Amniotic stem cell (primary cell): ENCODE results near the gene ZNF282.

Source experiments
- DNase-seq: peaks from one replicate; lab custom pipeline; 2025; lab: John Stamatoyannopoulos, UW

ZNF282 gene

DNA sequence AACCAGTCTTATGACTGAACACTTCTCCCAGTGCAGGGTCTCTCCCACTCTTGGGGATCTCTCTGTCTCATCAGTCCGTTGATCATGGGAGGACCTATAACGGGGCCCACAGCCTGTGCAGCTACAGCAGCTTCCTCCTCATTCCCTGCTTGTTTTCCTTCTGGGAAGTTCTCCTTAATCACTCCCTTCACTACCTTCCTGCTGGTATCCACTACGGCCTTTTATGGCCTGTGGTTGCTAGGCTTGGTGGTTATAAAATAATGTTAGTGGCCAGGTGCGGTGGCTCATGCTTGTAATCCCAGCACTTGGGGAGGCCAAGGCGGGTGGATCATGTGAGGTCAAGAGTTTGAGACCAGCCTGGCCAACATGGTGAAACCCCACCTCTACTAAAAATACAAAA, 3.5 kb upstream of the ZNF282 start:
- no peak for DNase-seq

DNA sequence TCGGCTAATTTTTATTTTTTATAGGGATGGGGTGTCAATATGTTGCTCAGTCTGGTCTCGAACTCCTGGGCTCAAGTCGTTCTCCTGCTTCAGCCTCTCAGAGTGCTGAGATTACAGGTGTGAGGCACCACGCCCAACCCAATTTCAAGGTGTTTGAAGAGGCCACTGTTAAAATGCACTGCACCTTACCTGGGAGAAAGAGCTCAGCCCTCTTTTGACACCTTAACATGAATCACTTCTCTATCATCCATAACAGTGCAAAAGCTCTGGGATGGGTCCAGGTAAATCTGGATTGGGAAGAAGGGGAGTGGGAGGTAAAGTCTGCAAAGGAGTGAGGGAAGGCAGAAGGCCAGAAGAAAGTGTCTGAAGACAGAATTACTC, 557 bp upstream of the ZNF282 start:
- no peak for DNase-seq

DNA sequence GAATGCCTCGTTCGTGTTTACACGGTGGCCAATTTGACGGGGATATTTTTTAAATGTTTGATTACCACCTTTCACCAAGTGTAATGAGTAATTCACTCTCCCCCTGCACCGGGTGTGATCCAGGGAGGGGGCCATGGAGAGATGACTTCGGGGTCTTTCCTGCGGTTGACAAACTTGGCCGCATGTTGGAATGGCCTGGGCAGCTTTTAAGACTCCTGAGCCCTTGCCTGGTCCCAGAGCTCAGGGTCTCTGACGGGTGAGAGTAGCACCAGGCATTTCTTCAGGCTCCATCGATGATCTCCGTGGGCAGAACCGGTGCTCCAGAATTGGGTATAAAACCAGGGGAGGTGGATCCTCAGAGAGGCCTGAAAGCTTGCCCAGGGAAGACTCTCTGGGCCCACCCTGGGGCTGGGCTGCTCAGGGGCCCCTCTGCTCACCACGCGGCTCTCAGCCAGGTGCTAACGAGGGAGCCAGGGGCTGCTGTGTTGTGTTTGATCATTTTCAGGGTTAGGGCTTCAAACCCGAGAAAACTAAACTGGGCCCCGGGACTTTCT, 882 bp downstream of the ZNF282 start:
- no peak for DNase-seq

DNA sequence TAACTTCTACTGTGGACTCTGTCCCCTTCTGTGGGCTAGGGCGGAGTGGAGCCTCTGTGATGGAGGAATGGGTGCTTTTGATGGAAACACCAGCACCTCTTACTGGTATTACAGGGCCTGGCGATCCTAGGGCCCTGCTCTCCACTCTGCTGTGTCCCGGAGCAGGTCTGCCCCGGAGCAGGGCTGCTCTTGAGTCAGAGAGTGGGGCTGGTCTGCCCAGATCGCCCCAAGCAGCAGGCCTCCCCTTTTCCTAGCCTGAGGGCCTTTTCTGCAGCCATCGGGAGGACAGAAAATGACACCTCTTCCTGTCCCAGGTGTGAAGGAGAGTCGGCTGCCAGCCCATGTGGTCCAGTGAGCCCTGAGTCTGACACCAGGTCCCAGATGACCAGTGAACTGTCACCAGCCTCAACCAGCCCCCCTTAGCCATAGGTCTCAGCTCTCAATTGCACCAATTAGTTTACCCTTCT, 1.4 kb downstream of the ZNF282 start:
- DNase-seq = no peak

DNA sequence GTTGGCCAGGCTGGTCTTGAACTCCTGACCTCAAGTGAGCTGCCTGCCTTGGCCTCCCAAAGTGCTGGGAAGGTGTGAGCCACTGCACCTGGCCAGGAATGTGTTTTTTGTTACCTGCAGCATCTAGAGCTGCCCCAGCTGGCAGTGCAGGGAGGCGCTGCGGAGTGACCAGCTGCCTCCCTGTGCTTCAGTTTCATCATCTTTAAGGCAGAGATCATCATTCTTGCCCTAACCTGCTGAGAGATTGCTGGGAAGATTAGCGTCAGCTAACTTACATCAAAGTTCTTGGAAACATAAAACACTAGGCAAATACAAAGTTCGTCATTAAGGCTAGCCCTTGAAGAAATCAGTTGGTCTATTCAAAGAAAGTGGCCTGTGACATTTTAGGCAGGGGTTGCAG, 2.3 kb downstream of the ZNF282 start:
- no peak for DNase-seq

DNA sequence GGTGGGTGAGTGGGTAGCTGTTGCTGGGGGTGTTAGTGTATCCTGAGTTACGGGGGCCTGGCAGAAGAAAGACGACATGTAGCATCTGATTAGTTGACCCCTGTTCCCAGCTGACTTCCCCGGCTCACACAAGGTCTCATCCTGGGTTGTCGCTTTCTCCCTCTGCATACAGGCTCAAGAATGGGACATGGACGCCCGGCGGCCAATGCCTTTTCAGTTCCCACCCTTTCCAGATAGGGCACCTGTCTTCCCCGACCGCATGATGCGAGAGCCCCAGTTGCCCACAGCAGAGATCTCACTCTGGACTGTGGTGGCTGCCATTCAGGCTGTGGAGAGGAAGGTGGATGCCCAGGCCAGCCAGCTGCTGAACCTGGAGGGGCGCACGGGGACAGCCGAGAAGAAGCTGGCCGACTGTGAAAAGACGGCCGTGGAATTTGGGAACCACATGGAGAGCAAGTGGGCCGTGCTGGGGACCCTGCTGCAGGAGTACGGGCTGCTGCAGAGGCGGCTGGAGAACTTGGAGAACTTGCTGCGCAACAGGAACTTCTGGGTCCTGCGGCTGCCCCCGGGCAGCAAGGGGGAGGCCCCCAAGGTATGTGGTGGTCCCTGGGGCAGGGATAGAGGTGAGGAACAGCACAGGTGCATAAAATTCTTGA, 2.9 kb downstream of the ZNF282 start:
- DNase-seq = no peak

DNA sequence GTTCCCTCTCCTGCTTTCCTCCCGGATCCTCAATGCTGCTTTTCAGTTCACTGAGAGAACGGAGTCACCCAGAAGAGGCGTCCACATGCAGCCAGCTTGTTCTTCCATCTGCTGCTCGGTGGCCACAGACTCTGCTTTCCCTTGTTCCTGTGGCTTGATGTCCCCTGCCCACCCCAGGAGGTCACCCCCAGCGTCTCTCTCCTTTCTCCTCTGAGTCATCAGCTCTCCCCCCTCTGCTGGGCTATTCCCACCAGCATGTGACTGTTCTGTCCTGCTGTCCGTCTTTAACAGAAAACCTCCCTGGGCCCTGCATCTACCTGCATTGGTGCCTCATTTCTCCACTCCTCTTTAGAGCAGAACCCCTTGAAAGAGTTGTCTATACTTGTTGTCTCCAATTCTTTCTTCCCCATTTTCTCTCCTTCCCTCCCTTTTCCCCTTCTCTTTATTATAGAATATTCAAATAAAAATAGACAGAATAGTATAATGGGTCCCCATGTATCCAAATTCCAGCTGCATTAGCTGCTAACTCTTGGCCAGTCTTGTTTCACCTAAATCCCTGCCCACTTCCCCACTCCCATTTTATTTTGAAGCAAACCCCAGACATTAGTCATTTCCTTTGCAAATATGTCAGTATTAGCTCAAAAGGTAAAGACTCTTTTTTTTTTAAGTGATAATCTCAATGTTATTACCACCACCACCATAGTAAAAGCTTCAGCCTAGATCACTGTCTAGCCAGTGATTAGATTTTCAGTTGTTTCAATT, 4.1 kb downstream of the ZNF282 start:
- DNase-seq = no peak

DNA sequence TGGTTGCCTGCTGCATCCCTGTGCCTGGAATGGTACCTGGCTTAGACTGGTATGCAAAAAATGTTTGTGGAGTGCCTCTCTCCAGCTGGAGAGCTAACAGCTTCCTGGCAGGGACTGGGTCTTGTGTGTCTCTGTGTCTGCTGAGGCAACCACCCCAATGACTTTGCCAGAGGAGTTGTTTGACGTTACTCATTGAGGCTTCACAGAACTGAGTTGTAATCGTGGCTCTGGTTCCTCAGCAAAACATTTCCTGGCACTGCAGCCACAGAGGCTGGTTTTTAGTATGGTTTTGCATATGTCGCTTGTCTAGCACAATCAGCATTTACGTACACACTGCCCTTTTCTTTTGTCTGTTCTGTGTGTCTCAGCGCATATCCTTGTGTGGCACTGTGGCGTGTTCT, 7.5 kb downstream of the ZNF282 start:
- no peak for DNase-seq

DNA sequence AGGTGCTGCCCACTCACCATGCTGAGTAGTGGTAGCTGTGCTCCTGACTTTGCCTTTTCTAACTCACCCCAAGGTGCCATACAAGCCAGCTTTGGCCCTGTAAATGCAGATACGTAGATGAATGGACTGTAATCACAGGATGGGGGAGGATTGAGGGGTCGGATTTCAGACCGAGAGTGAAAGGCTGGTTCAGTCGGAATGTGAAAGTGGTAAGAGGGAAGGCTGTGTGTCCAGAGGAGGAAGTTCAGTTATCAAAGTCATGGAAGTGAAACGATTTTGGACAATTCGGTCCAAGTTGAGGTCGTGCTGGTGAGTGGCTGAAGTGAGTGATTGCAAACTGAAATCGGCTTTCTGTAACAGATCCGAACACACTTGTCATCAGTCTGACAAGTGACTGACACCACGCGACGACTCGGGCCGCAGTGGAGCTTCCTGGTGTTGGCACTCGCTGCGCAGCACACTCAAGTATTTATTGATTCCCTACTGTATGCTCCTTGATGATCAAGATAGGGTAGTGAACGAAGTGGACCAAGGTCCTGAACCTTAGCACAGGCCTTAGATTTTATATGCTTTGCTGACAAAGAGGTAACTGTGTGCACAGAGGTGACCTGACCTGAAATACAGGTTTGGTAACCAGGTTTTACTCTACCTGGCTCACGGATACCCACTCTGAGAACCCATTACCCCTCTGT, 10.5 kb downstream of the ZNF282 start:
- DNase-seq = no peak

DNA sequence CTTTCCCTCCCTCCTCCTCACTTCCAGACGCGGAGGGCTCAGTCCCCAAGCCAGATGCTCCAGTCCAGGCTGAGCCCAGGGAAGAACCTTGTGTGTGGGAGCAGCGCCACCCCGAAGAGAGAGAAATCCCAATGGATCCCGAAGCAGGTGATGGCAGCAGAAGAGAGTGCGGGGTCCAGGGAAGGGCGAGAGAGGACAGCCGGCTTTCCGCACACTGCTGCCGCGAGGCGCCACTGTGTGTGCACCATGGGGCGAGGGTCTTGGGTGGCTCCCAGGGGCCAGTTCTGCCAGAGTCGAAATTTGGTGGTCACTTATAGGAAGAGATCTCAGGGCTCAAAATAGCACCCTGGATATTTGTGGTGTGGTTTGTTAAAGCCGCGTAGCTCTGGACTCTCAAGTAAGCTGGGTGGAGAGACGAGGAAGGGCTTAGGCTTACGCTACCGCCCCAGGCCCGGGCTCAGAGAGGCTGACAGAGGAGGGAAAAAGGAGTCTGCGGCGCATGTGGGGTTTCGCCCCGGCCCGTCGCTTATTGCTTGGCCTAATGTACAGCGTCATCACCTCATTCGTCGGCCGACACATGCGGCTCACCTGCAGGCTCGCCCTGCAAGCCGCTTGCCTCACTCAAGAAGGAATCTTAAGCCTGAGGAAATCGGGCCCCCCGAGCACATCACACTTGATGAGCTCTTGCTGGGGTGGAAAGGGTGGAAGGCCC, 12.1 kb downstream of the ZNF282 start:
- no peak for DNase-seq

DNA sequence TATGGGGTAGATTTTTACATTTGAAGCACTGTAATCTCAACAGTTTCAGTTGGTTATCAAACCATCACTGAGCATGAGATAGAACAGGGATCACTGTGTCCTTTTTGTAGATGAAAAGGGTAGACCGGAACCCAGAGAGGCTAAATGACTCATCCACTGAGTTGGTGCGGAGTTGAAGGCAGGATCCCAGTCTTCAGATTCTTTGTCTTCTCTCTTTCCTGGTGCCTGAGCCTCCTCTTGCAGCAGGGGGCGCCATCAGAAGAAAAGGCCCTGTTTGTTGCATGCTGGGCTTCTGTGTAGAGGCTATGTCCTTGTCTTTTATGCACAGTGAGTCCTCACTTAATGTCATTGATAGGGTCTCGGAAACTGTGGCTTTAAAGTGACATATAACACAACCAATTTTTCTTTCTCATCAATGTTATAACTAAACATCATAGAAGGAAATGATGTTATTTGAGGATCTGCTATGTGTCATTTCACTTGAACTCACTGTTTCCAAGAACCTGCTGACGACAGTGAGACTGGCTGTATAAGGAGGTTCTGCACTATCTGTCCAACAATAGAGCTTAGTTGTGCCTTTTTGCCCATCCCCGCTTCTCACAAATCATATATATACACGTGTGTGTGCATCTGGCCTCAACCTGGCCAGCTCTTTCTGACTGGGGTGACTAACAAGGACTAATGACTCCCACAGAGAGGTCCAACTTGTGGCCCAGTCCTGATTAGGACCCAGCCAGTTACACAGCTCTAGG, 14.3 kb downstream of the ZNF282 start:
- DNase-seq = no peak

DNA sequence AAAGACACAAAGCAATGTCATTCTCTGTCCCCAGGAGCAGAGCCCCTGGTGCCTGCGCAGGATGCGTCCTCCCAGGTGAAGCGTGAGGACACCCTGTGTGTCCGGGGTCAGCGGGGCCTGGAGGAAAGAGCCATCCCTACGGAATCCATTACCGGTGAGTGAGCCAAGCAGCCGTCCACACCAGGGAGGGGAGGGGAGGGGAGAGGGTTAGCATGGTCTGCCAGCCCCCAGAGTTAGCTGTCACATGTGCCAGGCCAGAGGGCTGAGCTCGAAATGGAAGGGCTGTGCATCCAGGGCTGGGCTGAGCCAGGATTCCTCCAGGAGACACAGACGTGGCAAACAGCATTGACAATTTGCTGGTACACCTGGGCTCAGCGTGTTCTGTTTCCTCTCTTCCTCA, 15.2 kb downstream of the ZNF282 start:
- no peak for DNase-seq

DNA sequence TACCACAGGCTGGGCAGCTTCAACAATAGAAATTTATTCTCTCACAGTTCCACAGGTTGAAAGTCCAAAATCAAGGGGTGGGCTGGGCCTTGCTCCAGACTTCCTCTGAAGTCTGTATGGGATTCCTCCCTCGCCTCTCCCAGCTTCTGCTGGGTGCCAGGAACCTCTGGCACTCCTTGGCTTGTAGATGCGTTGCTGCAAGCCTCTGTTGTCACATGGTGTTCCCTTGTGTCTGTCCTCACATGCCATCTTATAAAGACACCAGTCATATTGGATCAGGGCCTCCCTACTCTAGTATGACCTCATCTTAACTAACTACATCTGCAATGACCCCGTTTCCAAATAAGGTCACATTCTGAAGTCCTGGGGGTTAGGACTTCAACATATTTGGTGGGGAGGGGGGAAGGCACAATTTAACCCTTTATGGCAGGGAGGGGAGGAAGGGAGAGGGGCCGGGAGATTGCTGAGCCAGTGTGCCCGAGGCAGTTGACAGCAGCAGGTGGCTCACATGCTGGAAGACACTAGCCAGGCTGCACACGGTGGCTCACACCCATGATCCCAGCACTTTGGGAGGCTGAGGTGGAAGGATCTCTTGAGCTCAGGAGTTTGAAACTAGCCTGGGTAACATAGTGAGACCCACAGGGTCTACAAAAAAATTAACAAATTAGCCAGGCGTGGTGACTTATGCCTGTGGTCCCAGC, 18.8 kb downstream of the ZNF282 start:
- no peak for DNase-seq

DNA sequence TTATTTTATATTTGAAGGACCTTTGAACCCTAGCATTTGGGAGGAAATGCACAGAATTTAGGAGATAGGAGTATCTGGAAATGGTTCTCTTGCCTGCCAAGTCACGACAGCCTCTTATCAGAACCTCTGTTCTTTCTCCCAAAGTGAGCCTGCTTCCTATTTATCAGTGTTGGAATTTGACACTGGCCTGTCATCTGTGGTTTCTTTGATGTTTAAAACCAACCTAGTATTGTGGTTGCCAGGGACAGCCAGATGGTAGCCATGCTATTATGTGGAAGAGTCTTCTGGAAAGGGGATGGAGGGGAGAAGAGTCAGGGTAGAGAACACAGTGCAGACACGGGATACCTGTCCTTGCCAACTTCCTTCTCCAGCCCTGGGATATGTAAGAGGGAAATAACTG, 21.1 kb downstream of the ZNF282 start:
- no peak for DNase-seq

DNA sequence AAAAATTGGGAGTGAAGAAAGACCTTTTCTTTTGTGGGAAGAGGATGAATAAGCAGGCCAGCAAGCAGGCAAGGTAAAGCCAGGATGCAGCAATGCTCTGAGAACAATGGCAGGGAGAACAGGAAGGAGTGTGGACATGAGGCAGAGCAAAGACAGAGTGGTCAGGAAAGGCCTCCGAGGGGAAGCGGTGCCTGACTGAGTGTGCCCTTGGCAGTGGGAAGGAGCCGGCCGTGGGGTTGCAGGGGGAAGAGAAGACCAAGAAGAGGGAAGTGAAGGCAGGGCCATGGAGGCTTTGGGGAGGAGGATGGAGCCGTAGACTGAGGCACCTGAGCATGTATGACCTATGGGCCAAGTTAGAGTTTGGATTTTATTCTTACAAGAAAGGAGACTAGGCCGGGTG, 22.2 kb downstream of the ZNF282 start:
- DNase-seq = no peak

DNA sequence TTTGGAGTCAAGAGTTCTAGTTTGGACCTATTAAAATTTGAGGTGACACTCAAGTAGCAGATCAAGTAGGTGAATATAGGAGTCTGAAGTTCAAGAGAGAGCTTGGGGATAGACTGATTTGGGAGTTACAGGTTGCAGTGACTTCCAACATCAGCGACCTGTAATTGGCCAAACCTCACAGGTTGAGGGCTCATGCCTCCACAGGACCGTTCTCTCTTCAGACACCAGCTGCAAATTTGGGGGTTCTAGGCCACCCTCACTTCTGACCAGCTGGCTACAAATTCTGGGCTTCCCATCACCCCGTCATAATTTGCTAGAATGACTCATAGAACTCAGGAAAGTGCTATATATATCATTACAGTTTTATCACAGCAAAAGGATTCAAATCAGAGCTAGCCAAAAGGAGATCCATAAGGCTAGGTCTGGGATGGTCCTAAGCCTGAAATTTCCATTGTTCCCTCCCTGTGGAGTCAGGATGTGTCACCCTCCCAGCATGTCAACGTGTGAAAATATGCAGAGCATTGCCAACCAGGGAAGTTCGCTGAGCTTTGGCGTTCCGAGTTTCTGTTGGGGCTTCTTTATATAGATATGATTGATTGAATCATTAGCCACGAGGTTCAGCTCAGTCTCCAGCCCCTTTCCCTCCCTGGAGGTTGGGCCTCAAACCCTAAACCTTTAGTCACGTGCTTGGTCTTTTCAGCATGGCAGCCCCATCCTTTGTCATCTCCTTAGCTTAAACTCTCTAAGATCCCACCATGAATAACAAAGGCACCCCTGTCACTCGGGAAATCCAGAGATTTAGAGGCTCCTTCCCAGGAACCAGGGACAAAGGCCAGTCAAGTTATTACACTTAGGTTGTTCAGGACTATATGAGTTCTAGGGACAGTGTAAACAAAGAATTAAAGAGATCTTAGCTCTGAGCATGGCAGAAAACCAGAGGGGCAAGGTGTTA, 23.4 kb downstream of the ZNF282 start:
- no peak for DNase-seq

DNA sequence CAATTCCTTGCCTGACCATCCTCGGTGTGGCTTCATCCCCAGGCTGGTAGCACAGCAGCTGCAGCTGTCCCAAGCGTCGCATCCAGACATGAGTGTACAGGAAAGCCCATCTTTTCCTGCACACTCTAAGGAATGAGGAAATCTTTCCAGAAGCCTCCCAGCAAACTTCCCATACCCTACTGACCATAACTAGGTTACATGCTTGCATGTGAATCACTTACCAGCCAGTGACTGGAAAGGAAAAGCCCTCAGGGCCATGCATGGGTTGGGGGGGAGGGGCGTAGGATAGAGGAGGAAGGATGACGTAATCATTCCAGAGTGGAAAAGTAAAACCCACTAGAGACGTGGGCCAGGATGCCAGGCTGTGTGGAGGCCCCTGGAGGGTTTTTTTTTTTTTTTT, 25.2 kb downstream of the ZNF282 start:
- DNase-seq = no peak

DNA sequence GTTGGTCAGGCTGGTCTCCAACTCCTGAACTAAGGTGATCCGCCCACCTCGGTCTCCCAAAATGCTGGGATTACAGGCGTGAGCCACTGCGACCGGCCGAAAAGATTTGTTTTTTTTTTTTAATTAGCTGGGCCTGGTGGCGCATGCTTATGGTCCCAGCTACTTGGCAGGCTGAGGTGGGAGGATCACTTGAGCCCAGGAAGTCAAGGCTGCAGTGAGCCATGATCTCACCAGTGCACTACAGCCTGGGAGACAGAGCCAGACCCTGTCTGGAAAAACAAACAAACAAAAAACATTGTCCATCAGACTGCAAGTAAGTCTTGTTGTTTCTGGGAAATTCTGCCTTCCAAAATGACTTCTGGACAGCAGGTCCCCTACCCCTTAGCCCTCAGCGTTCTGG, 27.8 kb downstream of the ZNF282 start:
- no peak for DNase-seq

DNA sequence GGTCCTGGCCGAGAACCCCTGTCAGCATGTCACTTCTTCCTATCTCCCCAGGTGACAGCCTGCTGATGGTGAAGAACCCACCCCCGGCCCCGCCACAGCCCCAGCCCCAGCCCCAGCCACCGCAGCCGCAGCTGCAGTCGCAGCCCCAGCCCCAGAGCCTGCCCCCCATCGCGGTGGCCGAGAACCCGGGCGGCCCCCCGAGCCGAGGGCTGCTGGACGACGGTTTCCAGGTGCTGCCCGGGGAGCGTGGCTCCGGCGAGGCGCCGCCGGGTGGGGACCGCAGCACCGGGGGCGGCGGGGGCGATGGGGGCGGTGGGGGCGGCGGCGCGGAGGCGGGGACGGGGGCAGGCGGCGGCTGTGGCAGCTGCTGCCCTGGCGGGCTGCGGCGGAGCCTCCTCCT, 28.4 kb downstream of the ZNF282 start:
- DNase-seq = no peak

DNA sequence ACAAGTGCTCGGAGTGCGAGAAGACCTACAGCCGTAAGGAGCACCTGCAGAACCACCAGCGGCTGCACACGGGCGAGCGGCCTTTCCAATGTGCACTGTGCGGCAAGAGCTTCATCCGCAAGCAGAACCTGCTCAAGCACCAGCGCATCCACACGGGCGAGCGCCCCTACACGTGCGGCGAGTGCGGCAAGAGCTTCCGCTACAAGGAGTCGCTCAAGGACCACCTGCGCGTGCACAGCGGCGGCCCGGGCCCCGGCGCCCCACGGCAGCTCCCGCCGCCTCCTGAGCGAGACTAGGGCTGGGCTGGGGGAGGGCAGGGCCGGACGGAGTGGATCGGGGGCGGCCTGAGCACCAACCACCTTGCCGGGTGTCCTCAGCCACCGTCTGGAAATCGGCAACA, 29.0 kb downstream of the ZNF282 start:
- no peak for DNase-seq
